Astrocyte (in vitro differentiated cells and primary cell): Measurements from ENCODE around the gene MRI1.

Experiments
- EZH2 ChIP-seq: IDR thresholded peaks from 2 replicates; pipeline ENCODE4 v1.6.1; 2012; ENCODE audit warnings: mild to moderate bottlenecking, low read length, inconsistent platforms; ENCODE audit not compliant: insufficient read depth
- TF ChIP-seq, protein P1 (sequence below): IDR thresholded peaks from 2 replicates; pipeline ENCODE4 v1.5.1; 2011; ENCODE audit warnings: low read depth, mild to moderate bottlenecking, inconsistent platforms, low read length, moderate library complexity; ENCODE audit not compliant: insufficient read depth

DNA sequence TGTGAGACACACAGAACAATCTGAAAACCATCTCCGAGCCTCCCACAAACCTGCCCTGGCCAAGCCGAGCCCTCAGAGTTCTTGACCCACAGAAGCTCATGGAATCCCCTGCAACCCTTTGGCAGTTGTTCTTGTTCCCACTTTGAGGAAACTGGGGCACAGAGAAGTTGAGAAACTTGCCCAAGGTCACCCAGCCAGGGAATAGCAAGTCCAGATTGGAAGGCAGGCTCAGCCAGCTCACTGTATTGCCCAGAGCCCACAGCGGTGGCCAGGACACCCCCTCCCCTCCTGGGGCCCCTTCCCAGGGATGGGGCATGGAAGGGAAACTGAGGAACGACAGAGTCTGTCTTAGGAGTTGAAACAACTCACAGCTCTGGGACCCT is 32.7 kb downstream of the MRI1 start:
- TF ChIP-seq, protein P1, sequence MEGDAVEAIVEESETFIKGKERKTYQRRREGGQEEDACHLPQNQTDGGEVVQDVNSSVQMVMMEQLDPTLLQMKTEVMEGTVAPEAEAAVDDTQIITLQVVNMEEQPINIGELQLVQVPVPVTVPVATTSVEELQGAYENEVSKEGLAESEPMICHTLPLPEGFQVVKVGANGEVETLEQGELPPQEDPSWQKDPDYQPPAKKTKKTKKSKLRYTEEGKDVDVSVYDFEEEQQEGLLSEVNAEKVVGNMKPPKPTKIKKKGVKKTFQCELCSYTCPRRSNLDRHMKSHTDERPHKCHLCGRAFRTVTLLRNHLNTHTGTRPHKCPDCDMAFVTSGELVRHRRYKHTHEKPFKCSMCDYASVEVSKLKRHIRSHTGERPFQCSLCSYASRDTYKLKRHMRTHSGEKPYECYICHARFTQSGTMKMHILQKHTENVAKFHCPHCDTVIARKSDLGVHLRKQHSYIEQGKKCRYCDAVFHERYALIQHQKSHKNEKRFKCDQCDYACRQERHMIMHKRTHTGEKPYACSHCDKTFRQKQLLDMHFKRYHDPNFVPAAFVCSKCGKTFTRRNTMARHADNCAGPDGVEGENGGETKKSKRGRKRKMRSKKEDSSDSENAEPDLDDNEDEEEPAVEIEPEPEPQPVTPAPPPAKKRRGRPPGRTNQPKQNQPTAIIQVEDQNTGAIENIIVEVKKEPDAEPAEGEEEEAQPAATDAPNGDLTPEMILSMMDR: no peak
- TF ChIP-seq EZH2: no peak
